Prostate gland (tissue), 2 donors: ENCODE data around the gene PPP1R17. TPM values are rescaled to one million over a fixed set of nuclear protein-coding genes. Genes with fewer than 3 reads are reported as not detected.

ENCODE experiments used
- DNase-seq: peaks from one replicate; pipeline ENCODE4 v3.0.0-alpha.2; 2019; ENCODE audit warnings: low spot score
- H3K27ac ChIP-seq, 2 donors: fragments of 200-600 bp; sonication (generic); 2 replicates each; pipeline ENCODE4 v1.5.1; 2017 to 2019
- H3K27me3 ChIP-seq: fragments of 200-600 bp; sonication (generic); replicated peaks from 2 replicates; pipeline ENCODE4 v1.5.1; 2019; ENCODE audit not compliant: insufficient read depth
- H3K36me3 ChIP-seq, 2 donors: fragments of 200-600 bp; sonication (generic); 1 replicate in 1 of 2; 2 replicates in 1 of 2; pipeline versions ENCODE4 v1.5.1 to v1.8.1; 2017 to 2019
- H3K4me1 ChIP-seq: fragments of 200-600 bp; sonication (generic); replicated peaks from 2 replicates; pipeline ENCODE4 v1.5.1; 2019
- H3K4me3 ChIP-seq, 2 donors: fragments of 200-600 bp; sonication (generic); 2 replicates each; pipeline ENCODE4 v1.5.1; 2017 to 2019
- H3K9me3 ChIP-seq: fragments of 200-600 bp; sonication (generic); 2 replicates; pipeline ENCODE4 v1.5.1; 2017
- POLR2A ChIP-seq: fragments of 450-650 bp; IDR thresholded peaks from one replicate; pipeline ENCODE4 v1.6.1; 2016; ENCODE audit warnings: antibody characterized with exemption, mild to moderate bottlenecking
- POLR2AphosphoS5 ChIP-seq: sonication (generic); formaldehyde crosslinking; IDR thresholded peaks from one replicate; pipeline ENCODE4 v1.6.1; 2017; ENCODE audit warnings: antibody characterized with exemption
- WGBS: methylation state at CpG from one replicate; pipeline ENCODE4 v1.1.5; 2018; 5-methylcytosine and 5-hydroxymethylcytosine counted together
- intact Hi-C: fragments of 100-400 bp; cut with DNase I; formaldehyde crosslinking; loops from one replicate; pipeline ENCODE4 v1.14.2; 2022
- total RNA-seq, 2 donors: library from RNA; depleted of rRNA; stranded (reverse); fragments of >200 nt; gene quantifications; one replicate each; pipeline ENCODE4 v1.1.0, GENCODE V29; 2016
- TF ChIP-seq, protein P1 (sequence below), 4 experiments: fragments of 200-600 bp in 2 of 4; fragments of 450-650 bp in 2 of 4; sonication (generic) in 2 of 4; IDR thresholded peaks; 1 replicate in 3 of 4; 2 replicates in 1 of 4; pipeline ENCODE4 v1.5.1; 2016 to 2019; ENCODE audit warnings: antibody characterized with exemption in 4 of 4, mild to moderate bottlenecking in 2 of 4, moderate library complexity in 2 of 4

Gene PPP1R17
- total RNA-seq, 2 donors from 2014 or later: not detected

- intact Hi-C loops: no loop called here
- H3K4me1 ChIP-seq: no peaks in the 10 kb centered on the region
- no peaks in the 10 kb centered on the region for H3K9me3 ChIP-seq
- no peak for DNase-seq
- H3K4me3 ChIP-seq: no peak overlapping the region
- no peaks in the 10 kb centered on the region for H3K27me3 ChIP-seq
- no peaks in the 10 kb centered on the region for H3K36me3 ChIP-seq
- TF ChIP-seq, protein P1, sequence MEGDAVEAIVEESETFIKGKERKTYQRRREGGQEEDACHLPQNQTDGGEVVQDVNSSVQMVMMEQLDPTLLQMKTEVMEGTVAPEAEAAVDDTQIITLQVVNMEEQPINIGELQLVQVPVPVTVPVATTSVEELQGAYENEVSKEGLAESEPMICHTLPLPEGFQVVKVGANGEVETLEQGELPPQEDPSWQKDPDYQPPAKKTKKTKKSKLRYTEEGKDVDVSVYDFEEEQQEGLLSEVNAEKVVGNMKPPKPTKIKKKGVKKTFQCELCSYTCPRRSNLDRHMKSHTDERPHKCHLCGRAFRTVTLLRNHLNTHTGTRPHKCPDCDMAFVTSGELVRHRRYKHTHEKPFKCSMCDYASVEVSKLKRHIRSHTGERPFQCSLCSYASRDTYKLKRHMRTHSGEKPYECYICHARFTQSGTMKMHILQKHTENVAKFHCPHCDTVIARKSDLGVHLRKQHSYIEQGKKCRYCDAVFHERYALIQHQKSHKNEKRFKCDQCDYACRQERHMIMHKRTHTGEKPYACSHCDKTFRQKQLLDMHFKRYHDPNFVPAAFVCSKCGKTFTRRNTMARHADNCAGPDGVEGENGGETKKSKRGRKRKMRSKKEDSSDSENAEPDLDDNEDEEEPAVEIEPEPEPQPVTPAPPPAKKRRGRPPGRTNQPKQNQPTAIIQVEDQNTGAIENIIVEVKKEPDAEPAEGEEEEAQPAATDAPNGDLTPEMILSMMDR (IDR thresholded peaks at IDR 0.05): no peak
- TF ChIP-seq POLR2A (no peak), POLR2AphosphoS5 (no peak)
- H3K27ac ChIP-seq: no peak overlapping the region
These were observed 22.1 kb upstream of the PPP1R17 start for GRCh38 chr7:31664890-31665289.

DNA sequence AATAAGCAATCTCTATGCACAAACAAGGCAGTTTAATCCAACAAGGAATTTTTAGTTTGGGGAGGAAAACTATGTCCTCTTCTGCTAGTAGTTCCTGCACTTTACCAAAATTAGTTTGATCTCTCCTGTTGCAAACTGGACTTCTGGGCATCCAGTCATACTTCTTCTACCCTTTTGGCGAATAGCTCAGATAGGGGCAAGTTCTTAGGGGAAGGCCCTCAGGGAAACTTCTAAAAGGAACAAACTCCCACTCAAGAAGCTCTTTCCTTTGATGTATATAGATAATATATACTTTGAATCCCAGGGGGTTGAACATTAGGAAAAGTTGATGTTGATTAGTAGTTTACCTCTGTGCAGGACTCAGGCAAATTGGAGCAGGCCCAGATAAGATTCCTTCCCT is 21.5 kb upstream of the PPP1R17 start:
- intact Hi-C loops: no loop called here
- H3K27ac ChIP-seq: no peak overlapping the region
- no peak overlapping the region for H3K4me3 ChIP-seq
- H3K36me3 ChIP-seq: no peaks in the 10 kb centered on the region
- no peaks in the 10 kb centered on the region for H3K4me1 ChIP-seq
- no peak for DNase-seq
- no peaks in the 10 kb centered on the region for H3K9me3 ChIP-seq
- TF ChIP-seq POLR2AphosphoS5: no peak
- no peak for TF ChIP-seq POLR2A
- TF ChIP-seq, protein P1 (IDR thresholded peaks at IDR 0.05): no peak
- no peaks in the 10 kb centered on the region for H3K27me3 ChIP-seq
- WGBS: 84% methylated on average over 1 of the region's 1 CpG

DNA sequence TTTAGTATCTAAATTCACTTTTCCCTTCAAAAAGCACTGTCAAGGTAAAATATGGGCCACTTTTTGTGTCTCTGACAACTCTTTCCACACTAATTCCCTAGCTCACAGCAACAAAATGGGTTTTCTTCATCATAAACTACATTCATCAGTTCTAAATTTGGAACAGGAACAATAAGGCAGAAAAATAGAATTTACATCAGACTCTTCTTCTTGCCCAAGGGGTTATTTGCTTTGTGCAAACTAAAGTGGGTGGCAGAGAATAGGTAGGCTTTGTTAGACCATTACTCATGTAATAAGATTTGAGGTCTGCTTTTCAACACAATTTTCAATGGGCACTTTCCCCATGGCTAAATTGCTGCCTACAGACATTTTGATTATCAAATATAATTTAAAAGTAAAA is 17.6 kb upstream of the PPP1R17 start:
- no peak for DNase-seq
- no peaks in the 10 kb centered on the region for H3K27me3 ChIP-seq
- no peak overlapping the region for H3K27ac ChIP-seq
- no peak for TF ChIP-seq POLR2A
- TF ChIP-seq, protein P1 (IDR thresholded peaks at IDR 0.05): no peak
- no peak for TF ChIP-seq POLR2AphosphoS5
- intact Hi-C loops: no loop called here
- H3K4me1 ChIP-seq: no peaks in the 10 kb centered on the region
- no peaks in the 10 kb centered on the region for H3K36me3 ChIP-seq
- H3K4me3 ChIP-seq: no peak overlapping the region
- no peaks in the 10 kb centered on the region for H3K9me3 ChIP-seq

GRCh38 chr7:31679574-31680305 is 7.3 kb upstream of the PPP1R17 start:
- DNase-seq: no peak
- Histone ChIP-seq H3K27me3 (peaks cover 3% of the 10 kb centered on the region), H3K27ac (no peak overlapping the region), H3K4me1 (no peaks in the 10 kb centered on the region), H3K36me3 (no peaks in the 10 kb centered on the region), H3K4me3 (no peak overlapping the region), H3K9me3 (no peaks in the 10 kb centered on the region)
- intact Hi-C loops: no loop called here
- WGBS: 85% methylated on average over 12 of the region's 12 CpGs
- TF ChIP-seq POLR2A (no peak), POLR2AphosphoS5 (no peak)
- TF ChIP-seq, protein P1 (IDR thresholded peaks at IDR 0.05): no peak
